Hepatocyte (in vitro differentiated cells): Measurements from ENCODE around the gene POLR2E. TPM values are rescaled to one million over a fixed set of nuclear protein-coding genes. Genes with fewer than 3 reads are reported as not detected.

Experiments used
- DNase-seq: peaks from one replicate; pipeline ENCODE4 v3.0.0-alpha.2; 2016; ENCODE audit warnings: low spot score
- H2AFZ ChIP-seq: fragments of 200-600 bp; sonication (generic); 2 replicates; pipeline ENCODE4 v1.6.0; 2016; ENCODE audit warnings: antibody characterized with exemption, mild to moderate bottlenecking
- H3K27ac ChIP-seq: fragments of 200-600 bp; sonication (generic); 2 replicates; pipeline ENCODE4 v1.5.1; 2016; ENCODE audit warnings: mild to moderate bottlenecking
- H3K27me3 ChIP-seq: fragments of 200-600 bp; sonication (generic); 2 replicates; pipeline ENCODE4 v1.6.1; 2016
- H3K36me3 ChIP-seq: fragments of 200-600 bp; sonication (generic); replicated peaks from 2 replicates; pipeline ENCODE4 v1.5.1; 2016; ENCODE audit warnings: low read depth; ENCODE audit not compliant: insufficient read depth
- H3K4me1 ChIP-seq: fragments of 200-600 bp; sonication (generic); 2 replicates; pipeline ENCODE4 v1.5.1; 2016; ENCODE audit warnings: mild to moderate bottlenecking, moderate library complexity; ENCODE audit not compliant: insufficient read depth
- H3K4me2 ChIP-seq: fragments of 200-600 bp; sonication (generic); 2 replicates; pipeline ENCODE4 v1.6.0; 2016
- H3K4me3 ChIP-seq: fragments of 200-600 bp; sonication (generic); 2 replicates; pipeline ENCODE4 v1.5.1; 2016; ENCODE audit warnings: mild to moderate bottlenecking
- H3K79me2 ChIP-seq: fragments of 200-600 bp; sonication (generic); 2 replicates; pipeline ENCODE4 v1.6.0; 2017; ENCODE audit warnings: mild to moderate bottlenecking
- H3K9me2 ChIP-seq: fragments of 200-600 bp; sonication (generic); replicated peaks from 2 replicates; pipeline ENCODE4 v1.6.0; 2017; ENCODE audit warnings: mild to moderate bottlenecking; ENCODE audit not compliant: insufficient read depth
- H3K9me3 ChIP-seq: fragments of 200-600 bp; sonication (generic); 2 replicates; pipeline ENCODE4 v1.5.1; 2016; ENCODE audit warnings: low read depth, mild to moderate bottlenecking
- H4K20me1 ChIP-seq: fragments of 200-600 bp; sonication (generic); 2 replicates; pipeline ENCODE4 v1.6.0; 2016; ENCODE audit warnings: mild to moderate bottlenecking; ENCODE audit not compliant: insufficient read depth, poor library complexity, severe bottlenecking
- EZH2 ChIP-seq: fragments of 200-600 bp; sonication (generic); IDR thresholded peaks from 2 replicates; pipeline ENCODE4 v1.6.1; 2016; ENCODE audit warnings: antibody characterized with exemption, mild to moderate bottlenecking, borderline replicate concordance
- EZH2phosphoT487 ChIP-seq: fragments of 200-600 bp; sonication (generic); IDR thresholded peaks from one replicate; pipeline ENCODE4 v1.6.1; 2018; ENCODE audit warnings: antibody characterized with exemption, mild to moderate bottlenecking, low read depth, moderate library complexity; ENCODE audit not compliant: unreplicated experiment, severe bottlenecking
- whole genome bisulfite sequencing: methylation state at CpG from one replicate; pipeline ENCODE4 v1.1.6; 2016; ENCODE audit warnings: low lambda C conversion rate; ENCODE audit errors: missing lambda C conversion rate; 5-methylcytosine and 5-hydroxymethylcytosine counted together
- polyA plus RNA-seq: library from polyadenylated mRNA; unstranded; fragments of >200 nt; fragmentation: Nextera tagmentation; extraction: Ambion mirVana; gene quantifications from 2 replicates; pipeline ENCODE4 v1.2.1, GENCODE V29; 2016
- total RNA-seq: library from RNA; depleted of rRNA; stranded (reverse); fragments of >200 nt; gene quantifications from 2 replicates; pipeline ENCODE4 v1.2.3, GENCODE V29; 2014
- TF ChIP-seq, protein P1 (sequence below): fragments of 200-600 bp; sonication (generic); IDR thresholded peaks from 2 replicates; pipeline ENCODE4 v1.5.1; 2016; ENCODE audit warnings: antibody characterized with exemption, mild to moderate bottlenecking; ENCODE audit not compliant: poor library complexity

The POLR2E gene
- total and polyA plus RNA-seq, 2 experiments from 2014 or later = 126 to 328 TPM

GRCh38 chr19:1040476-1041271 is 54.5 kb downstream of the POLR2E start:
- H2AFZ ChIP-seq = peak overlapping the region; percentile 4
- H3K4me1 ChIP-seq = peaks cover 8% of the 10 kb centered on the region

GRCh38 chr19:1039646-1040475 is 55.3 kb downstream of the POLR2E start, which contains the start of gene ABCA7:
Gene ABCA7 (plus strand): TSS chr19:1040107. CDS start chr19:1041362, 1,255 bp downstream.
- DNase-seq = peak; percentile 98
- H3K27me3 ChIP-seq = no peaks in the 10 kb centered on the region
- H2AFZ ChIP-seq = peak within 1 kb of the TSS; percentile 4
- peaks cover 3% of the 10 kb centered on the region for H4K20me1 ChIP-seq
- H3K9me3 ChIP-seq = no peaks in the 10 kb centered on the region
- H3K79me2 ChIP-seq = no peaks in the 10 kb centered on the region
- H3K36me3 ChIP-seq = no peaks in the 10 kb centered on the region
- peaks cover 8% of the 10 kb centered on the region for H3K4me1 ChIP-seq
- 4% methylated on average over 56 of the region's 56 CpGs for WGBS
- H3K4me3 ChIP-seq = peak within 1 kb of the TSS; percentile 15
- H3K27ac ChIP-seq = peak within 1 kb of the TSS; percentile 28
- peak within 1 kb of the TSS; percentile 84 for H3K4me2 ChIP-seq
- TF ChIP-seq EZH2 (no peak), EZH2phosphoT487 (no peak)
- TF ChIP-seq, protein P1, sequence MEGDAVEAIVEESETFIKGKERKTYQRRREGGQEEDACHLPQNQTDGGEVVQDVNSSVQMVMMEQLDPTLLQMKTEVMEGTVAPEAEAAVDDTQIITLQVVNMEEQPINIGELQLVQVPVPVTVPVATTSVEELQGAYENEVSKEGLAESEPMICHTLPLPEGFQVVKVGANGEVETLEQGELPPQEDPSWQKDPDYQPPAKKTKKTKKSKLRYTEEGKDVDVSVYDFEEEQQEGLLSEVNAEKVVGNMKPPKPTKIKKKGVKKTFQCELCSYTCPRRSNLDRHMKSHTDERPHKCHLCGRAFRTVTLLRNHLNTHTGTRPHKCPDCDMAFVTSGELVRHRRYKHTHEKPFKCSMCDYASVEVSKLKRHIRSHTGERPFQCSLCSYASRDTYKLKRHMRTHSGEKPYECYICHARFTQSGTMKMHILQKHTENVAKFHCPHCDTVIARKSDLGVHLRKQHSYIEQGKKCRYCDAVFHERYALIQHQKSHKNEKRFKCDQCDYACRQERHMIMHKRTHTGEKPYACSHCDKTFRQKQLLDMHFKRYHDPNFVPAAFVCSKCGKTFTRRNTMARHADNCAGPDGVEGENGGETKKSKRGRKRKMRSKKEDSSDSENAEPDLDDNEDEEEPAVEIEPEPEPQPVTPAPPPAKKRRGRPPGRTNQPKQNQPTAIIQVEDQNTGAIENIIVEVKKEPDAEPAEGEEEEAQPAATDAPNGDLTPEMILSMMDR = no peak
- H3K9me2 ChIP-seq = no peaks in the 10 kb centered on the region

More at GRCh38 chr19:1040476-1041271, 54.5 kb downstream of the POLR2E start:
- TF ChIP-seq EZH2 = no peak
- H3K36me3 ChIP-seq = no peaks in the 10 kb centered on the region
- H3K4me3 ChIP-seq = peak overlapping the region; percentile 15
- H3K27ac ChIP-seq = no peak overlapping the region
- H3K9me2 ChIP-seq = no peaks in the 10 kb centered on the region
- H4K20me1 ChIP-seq = no peaks in the 10 kb centered on the region
- peak overlapping the region; percentile 84 for H3K4me2 ChIP-seq
- 3% methylated on average over 27 of the region's 27 CpGs for WGBS
- DNase-seq = peak; percentile 90
- H3K79me2 ChIP-seq = no peaks in the 10 kb centered on the region
- no peaks in the 10 kb centered on the region for H3K9me3 ChIP-seq
- H3K27me3 ChIP-seq = no peaks in the 10 kb centered on the region

DNA sequence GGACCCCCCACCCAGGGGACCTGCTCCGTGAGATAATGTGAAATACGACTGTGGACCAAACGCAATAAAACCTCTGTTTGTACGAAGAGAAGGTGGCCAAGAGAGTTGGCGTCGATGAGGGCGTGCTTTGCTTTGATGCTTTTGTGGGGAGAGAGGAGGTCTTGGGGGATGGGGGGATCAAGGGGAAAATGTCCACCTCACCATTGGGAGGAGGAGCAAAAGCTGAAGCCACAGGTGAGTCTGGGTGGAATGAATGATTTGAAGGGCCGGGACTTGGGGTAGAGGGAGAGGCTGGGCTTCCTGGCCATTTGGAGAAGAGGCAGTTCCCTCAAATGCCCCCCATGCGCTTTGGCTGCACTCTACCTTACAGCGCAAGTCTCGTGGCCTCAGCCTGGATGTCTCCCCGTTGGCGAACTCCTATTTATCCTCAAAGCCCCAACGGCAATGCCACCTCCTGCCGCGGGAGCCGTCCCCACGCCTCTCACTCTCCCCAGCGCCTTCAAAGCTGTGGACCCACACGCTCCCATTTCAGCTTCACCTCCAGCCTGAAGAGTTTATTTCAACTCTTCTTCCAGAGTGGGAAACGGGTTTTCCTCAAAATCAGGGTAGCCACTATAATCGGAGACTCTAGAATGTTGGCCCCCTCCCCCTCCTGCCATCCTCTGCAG is 56.1 kb downstream of the POLR2E start:
- H3K4me2 ChIP-seq = peak overlapping the region; percentile 73
- peak overlapping the region; percentile 28 for H3K27ac ChIP-seq

More for the DNA sequence above, 56.1 kb downstream of the POLR2E start:
- 57% methylated on average over 22 of the region's 22 CpGs for WGBS
- Histone ChIP-seq H3K27me3 (no peaks in the 10 kb centered on the region), H3K79me2 (no peaks in the 10 kb centered on the region), H3K4me1 (peaks cover 8% of the 10 kb centered on the region), H3K9me3 (no peaks in the 10 kb centered on the region), H3K36me3 (no peaks in the 10 kb centered on the region), H2AFZ (no peak overlapping the region), H3K4me3 (no peak overlapping the region), H4K20me1 (peaks cover 3% of the 10 kb centered on the region), H3K9me2 (no peaks in the 10 kb centered on the region)
- no peak for DNase-seq
- TF ChIP-seq EZH2 (no peak), EZH2phosphoT487 (no peak)
- TF ChIP-seq, protein P1 = no peak
